ENCODE data around the gene IFIT2. TPM values are rescaled to one million over a fixed set of nuclear protein-coding genes. Genes with fewer than 3 reads are reported as not detected.
A peak's percentile ranks its signal among the peaks of the same experiment; 100 is the strongest.

IFIT2 gene
- total RNA-seq, 1 experiment from 2014 or later: 0.58 TPM

DNA sequence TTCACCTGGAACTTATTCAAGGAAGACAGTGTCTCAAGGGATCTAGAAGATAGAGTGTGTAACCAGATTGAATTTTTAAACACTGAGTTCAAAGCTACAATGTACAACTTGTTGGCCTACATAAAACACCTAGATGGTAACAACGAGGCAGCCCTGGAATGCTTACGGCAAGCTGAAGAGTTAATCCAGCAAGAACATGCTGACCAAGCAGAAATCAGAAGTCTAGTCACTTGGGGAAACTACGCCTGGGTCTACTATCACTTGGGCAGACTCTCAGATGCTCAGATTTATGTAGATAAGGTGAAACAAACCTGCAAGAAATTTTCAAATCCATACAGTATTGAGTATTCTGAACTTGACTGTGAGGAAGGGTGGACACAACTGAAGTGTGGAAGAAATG, 36.9 kb downstream of the IFIT2 start:
- H3K36me3 Mint-ChIP-seq (ENCODE audit: insufficient read depth, unreplicated experiment): no peaks in the 10 kb centered on the region
- no peak overlapping the region for H3K27ac Mint-ChIP-seq (ENCODE audit: low read depth, unreplicated experiment)
- CTCF ChIA-PET: interaction anchor here (1.1 kb wide), 1 partner anchor 9 kb away, joined by 3 read pairs; no protein-coding TSS in a partner anchor
- TF ChIP-seq, protein P1, sequence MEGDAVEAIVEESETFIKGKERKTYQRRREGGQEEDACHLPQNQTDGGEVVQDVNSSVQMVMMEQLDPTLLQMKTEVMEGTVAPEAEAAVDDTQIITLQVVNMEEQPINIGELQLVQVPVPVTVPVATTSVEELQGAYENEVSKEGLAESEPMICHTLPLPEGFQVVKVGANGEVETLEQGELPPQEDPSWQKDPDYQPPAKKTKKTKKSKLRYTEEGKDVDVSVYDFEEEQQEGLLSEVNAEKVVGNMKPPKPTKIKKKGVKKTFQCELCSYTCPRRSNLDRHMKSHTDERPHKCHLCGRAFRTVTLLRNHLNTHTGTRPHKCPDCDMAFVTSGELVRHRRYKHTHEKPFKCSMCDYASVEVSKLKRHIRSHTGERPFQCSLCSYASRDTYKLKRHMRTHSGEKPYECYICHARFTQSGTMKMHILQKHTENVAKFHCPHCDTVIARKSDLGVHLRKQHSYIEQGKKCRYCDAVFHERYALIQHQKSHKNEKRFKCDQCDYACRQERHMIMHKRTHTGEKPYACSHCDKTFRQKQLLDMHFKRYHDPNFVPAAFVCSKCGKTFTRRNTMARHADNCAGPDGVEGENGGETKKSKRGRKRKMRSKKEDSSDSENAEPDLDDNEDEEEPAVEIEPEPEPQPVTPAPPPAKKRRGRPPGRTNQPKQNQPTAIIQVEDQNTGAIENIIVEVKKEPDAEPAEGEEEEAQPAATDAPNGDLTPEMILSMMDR (IDR thresholded peaks at IDR 0.05; ENCODE audit: unreplicated experiment): no peak
- DNase-seq (ENCODE audit: unreplicated experiment): no peak
- POLR2A ChIA-PET: interaction anchor here (0.9 to 3.3 kb wide), 5 partner anchors 8 to 348 kb away, joined by 4 to 21 read pairs (median 4); partner anchors contain the start of genes IFIT1 and IFIT3
- BruUV-seq (replicated peaks): no TSS peak
- H3K9me3 Mint-ChIP-seq (ENCODE audit: unreplicated experiment): peaks cover 7% of the 10 kb centered on the region
- peaks cover 23% of the 10 kb centered on the region for H3K4me1 Mint-ChIP-seq (ENCODE audit: insufficient read depth, unreplicated experiment)
- no peaks in the 10 kb centered on the region for H3K27me3 Mint-ChIP-seq (ENCODE audit: insufficient read depth, unreplicated experiment)
- intact Hi-C loops (cut with micrococcal nuclease): no loop called here
- no peak overlapping the region for H3K4me3 Mint-ChIP-seq (ENCODE audit: unreplicated experiment)

DNA sequence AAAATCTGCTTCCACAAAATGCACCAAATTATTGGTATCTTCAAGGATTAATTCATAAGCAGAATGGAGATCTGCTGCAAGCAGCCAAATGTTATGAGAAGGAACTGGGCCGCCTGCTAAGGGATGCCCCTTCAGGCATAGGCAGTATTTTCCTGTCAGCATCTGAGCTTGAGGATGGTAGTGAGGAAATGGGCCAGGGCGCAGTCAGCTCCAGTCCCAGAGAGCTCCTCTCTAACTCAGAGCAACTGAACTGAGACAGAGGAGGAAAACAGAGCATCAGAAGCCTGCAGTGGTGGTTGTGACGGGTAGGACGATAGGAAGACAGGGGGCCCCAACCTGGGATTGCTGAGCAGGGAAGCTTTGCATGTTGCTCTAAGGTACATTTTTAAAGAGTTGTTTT, 38.0 kb downstream of the IFIT2 start:
- Mint-ChIP-seq H3K27me3 (ENCODE audit: insufficient read depth, unreplicated experiment) (no peaks in the 10 kb centered on the region), H3K4me1 (ENCODE audit: insufficient read depth, unreplicated experiment) (peaks cover 18% of the 10 kb centered on the region), H3K27ac (ENCODE audit: low read depth, unreplicated experiment) (no peak overlapping the region), H3K4me3 (ENCODE audit: unreplicated experiment) (no peak overlapping the region), H3K9me3 (ENCODE audit: unreplicated experiment) (peaks cover 7% of the 10 kb centered on the region), H3K36me3 (ENCODE audit: insufficient read depth, unreplicated experiment) (no peaks in the 10 kb centered on the region)
- no peak for DNase-seq (ENCODE audit: unreplicated experiment)
- TF ChIP-seq, protein P1 (IDR thresholded peaks at IDR 0.05; ENCODE audit: unreplicated experiment): no peak
- intact Hi-C loops (cut with micrococcal nuclease): no loop called here
- CTCF ChIA-PET: interaction anchor here (1.1 kb wide), 1 partner anchor 8 kb away, joined by 3 read pairs; no protein-coding TSS in a partner anchor
- POLR2A ChIA-PET: no interaction called here
- TSS peak; percentile 26 for BruUV-seq (replicated peaks)

- TF ChIP-seq, protein P1 (IDR thresholded peaks at IDR 0.05; ENCODE audit: unreplicated experiment): no peak
- H3K27ac Mint-ChIP-seq (ENCODE audit: low read depth, unreplicated experiment): no peak overlapping the region
- no peaks in the 10 kb centered on the region for H3K36me3 Mint-ChIP-seq (ENCODE audit: insufficient read depth, unreplicated experiment)
- H3K4me1 Mint-ChIP-seq (ENCODE audit: insufficient read depth, unreplicated experiment): peaks cover 32% of the 10 kb centered on the region
- BruUV-seq (replicated peaks): no TSS peak
- no peak for DNase-seq (ENCODE audit: unreplicated experiment)
- no peaks in the 10 kb centered on the region for H3K27me3 Mint-ChIP-seq (ENCODE audit: insufficient read depth, unreplicated experiment)
- intact Hi-C loops (cut with micrococcal nuclease): no loop called here
- CTCF ChIA-PET: no interaction called here
- no peak overlapping the region for H3K4me3 Mint-ChIP-seq (ENCODE audit: unreplicated experiment)
- H3K9me3 Mint-ChIP-seq (ENCODE audit: unreplicated experiment): peaks cover 7% of the 10 kb centered on the region
- POLR2A ChIA-PET: interaction anchor here (1.3 to 3.2 kb wide), 4 partner anchors 10 to 80 kb away, joined by 4 to 15 read pairs (median 5); partner anchors contain the start of genes IFIT2 and IFIT3
Observed at GRCh38 chr10:89341649-89342048, 39.8 kb downstream of the IFIT2 start.

GRCh38 chr10:89342206-89342958, 40.5 kb downstream of the IFIT2 start:
- Mint-ChIP-seq H3K27me3 (ENCODE audit: insufficient read depth, unreplicated experiment) (no peaks in the 10 kb centered on the region), H3K27ac (ENCODE audit: low read depth, unreplicated experiment) (no peak overlapping the region), H3K36me3 (ENCODE audit: insufficient read depth, unreplicated experiment) (no peaks in the 10 kb centered on the region), H3K4me3 (ENCODE audit: unreplicated experiment) (no peak overlapping the region), H3K4me1 (ENCODE audit: insufficient read depth, unreplicated experiment) (peaks cover 36% of the 10 kb centered on the region), H3K9me3 (ENCODE audit: unreplicated experiment) (peaks cover 7% of the 10 kb centered on the region)
- intact Hi-C loops (cut with micrococcal nuclease): no loop called here
- no TSS peak for BruUV-seq (replicated peaks)
- peak; percentile 81 for DNase-seq (ENCODE audit: unreplicated experiment)
- ChIA-PET CTCF (interaction anchor here (1.9 kb wide), 1 partner anchor 27 kb away, joined by 8 read pairs; no protein-coding TSS in a partner anchor), POLR2A (interaction anchor here (0.6 to 3.2 kb wide), 8 partner anchors 9 to 634 kb away, joined by 3 to 15 read pairs (median 4); partner anchors contain the start of genes IFIT2 and IFIT3)
- TF ChIP-seq, protein P1 (IDR thresholded peaks at IDR 0.05; ENCODE audit: unreplicated experiment): no peak

All from MCF 10A (cell line).